Amniotic stem cell (primary cell): Measurements from ENCODE around the gene CHST3.

Experiments
- DNase-seq: peaks from one replicate; lab custom pipeline; 2025; lab: John Stamatoyannopoulos, UW

Gene CHST3

GRCh38 chr10:72011468-72011867 is 47.3 kb downstream of the CHST3 start:
- DNase-seq, result no peak

GRCh38 chr10:72011976-72012512 is 47.8 kb downstream of the CHST3 start:
- DNase-seq, result no peak

- DNase-seq, result no peak
Observed at GRCh38 chr10:72012796-72013195, 48.6 kb downstream of the CHST3 start.

- no peak for DNase-seq
Observed at GRCh38 chr10:72013202-72013945, 49.2 kb downstream of the CHST3 start.

- DNase-seq, result no peak
Observed at GRCh38 chr10:72014197-72014596, 50.0 kb downstream of the CHST3 start.

GRCh38 chr10:72014785-72015480 is 50.7 kb downstream of the CHST3 start:
- DNase-seq, result no peak

- DNase-seq, result no peak
Observed at GRCh38 chr10:72015841-72016240, 51.6 kb downstream of the CHST3 start.

GRCh38 chr10:72016608-72017300 is 52.6 kb downstream of the CHST3 start:
- DNase-seq, result no peak

GRCh38 chr10:72019085-72019876 is 55.1 kb downstream of the CHST3 start:
- no peak for DNase-seq

GRCh38 chr10:72020914-72021809 is 57.0 kb downstream of the CHST3 start:
- DNase-seq, result no peak

- DNase-seq, result no peak
Observed at GRCh38 chr10:72022228-72022627, 58.0 kb downstream of the CHST3 start.

- no peak for DNase-seq
Observed at GRCh38 chr10:72024596-72024995, 60.4 kb downstream of the CHST3 start.

GRCh38 chr10:72025400-72025799 is 61.2 kb downstream of the CHST3 start:
- DNase-seq, result no peak

- DNase-seq, result no peak
Observed at GRCh38 chr10:72025832-72026231, 61.6 kb downstream of the CHST3 start.

- no peak for DNase-seq
Observed at GRCh38 chr10:72026278-72027111, 62.3 kb downstream of the CHST3 start.

GRCh38 chr10:72027498-72027897 is 63.3 kb downstream of the CHST3 start:
- no peak for DNase-seq

GRCh38 chr10:72029414-72029813 is 65.2 kb downstream of the CHST3 start:
- no peak for DNase-seq

- DNase-seq, result no peak
Observed at GRCh38 chr10:72030762-72031543, 66.8 kb downstream of the CHST3 start.

- no peak for DNase-seq
Observed at GRCh38 chr10:72031706-72032105, 67.5 kb downstream of the CHST3 start.
